ENCODE measurements around the gene MCC.

GRCh38 chr5:113067635-113068344 lies 420.5 kb downstream of the MCC start:
- TF ChIP-seq CTCF (IDR thresholded peaks at IDR 0.05) (no peak), MAFK (IDR thresholded peaks at IDR 0.05; ENCODE audit: partially characterized antibody) (no peak), CHD4 (IDR thresholded peaks at IDR 0.05; ENCODE audit: borderline replicate concordance) (no peak), POLR2A (IDR thresholded peaks at IDR 0.05; ENCODE audit: low read length) (no peak), POLR2AphosphoS2 (conservative IDR thresholded peaks at IDR 0.05; ENCODE audit: low read length) (no peak), NR3C1 (IDR thresholded peaks at IDR 0.05) (no peak), EP300 (IDR thresholded peaks at IDR 0.05) (no peak)

All from A549 (cell line).